NCI-H1694 treated with DMSO at 0.1 percent for 48 hours (cell line): ENCODE measurements around the gene MOBP.

Source experiments
- DNase-seq: peaks from one replicate; lab custom pipeline; 2025; lab: John Stamatoyannopoulos, UW

Gene MOBP

DNA sequence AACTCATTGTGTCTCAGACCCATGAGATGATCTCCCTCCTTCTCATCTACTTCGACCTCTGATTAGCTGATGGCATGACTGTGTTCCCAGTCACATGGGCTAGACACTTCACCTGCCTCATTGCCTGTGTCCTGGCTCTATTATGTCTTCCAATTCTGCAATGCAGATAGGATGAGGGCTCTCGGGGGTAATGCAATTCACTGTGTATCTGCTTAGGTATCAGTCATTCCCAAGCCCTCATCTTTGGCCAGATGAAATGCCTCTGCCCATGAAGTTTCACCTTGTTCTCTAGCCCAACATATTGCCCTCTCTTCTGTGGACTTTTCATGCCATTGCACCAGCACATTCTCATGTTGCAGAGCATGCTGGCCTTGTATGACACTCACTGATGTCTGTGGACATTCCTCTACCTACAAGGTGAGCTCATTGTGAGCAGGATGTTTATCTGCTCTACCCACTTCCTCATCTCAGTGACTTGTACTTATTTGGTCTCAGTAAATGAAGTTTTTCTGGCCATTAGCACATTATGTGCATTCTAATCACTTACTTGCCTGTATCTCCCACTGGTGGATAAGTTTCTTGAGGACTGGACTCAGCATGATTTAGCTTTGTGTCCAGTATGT is 32.3 kb downstream of the MOBP start:
- DNase-seq: no peak

DNA sequence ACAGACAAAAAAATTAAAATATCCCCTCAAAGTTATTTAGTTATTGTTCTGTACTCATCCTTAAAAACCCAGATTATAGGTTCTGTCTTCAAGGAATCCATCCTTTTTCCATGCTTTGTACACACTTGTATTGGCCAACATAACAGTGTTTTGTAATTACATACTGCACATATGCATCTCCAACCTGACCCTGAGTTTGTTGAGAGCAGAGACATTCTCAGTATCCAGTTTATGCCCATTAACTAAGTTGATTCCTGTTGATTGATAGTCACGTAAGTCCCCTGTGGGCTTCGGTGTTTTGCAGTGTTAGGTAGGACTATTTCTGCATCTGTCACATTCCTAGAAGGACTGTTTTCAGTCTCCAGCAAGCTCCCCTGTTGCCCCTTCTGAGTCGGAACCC is 33.6 kb downstream of the MOBP start:
- DNase-seq: no peak

DNA sequence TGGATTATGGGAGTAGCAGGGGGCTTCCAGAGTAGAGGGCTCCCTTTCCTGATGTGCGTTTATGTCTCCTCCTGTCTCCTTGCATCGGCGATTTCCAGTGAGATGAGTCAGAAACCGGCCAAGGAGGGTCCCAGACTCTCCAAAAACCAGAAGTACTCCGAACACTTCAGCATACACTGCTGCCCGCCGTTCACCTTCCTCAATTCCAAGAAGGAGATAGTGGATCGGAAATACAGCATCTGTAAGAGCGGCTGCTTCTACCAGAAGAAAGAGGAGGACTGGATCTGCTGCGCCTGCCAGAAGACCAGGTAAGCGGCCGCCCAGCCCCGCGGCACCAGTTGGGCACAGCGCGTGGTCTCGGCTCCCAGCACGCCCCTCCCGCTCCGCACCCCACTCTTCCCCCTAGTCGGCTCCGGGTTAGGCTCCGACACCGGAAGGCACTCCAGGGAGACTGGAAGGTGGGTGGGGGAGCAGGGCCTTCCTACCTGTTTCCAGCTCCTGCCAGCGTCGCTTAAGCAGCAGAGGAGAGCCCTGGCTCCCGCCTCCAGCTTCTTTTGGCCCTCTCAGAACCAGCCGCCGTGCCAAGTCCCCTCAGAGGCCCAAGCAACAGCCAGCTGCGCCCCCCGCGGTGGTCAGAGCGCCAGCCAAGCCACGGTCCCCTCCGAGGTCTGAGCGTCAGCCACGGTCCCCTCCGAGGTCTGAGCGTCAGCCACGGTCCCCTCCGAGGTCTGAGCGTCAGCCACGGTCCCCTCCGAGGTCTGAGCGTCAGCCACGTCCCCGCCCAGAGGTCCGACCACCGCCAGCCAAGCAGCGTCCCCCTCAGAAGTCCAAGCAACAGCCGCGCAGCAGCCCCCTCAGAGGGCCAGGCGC is 34.7 kb downstream of the MOBP start:
- DNase-seq: no peak

DNA sequence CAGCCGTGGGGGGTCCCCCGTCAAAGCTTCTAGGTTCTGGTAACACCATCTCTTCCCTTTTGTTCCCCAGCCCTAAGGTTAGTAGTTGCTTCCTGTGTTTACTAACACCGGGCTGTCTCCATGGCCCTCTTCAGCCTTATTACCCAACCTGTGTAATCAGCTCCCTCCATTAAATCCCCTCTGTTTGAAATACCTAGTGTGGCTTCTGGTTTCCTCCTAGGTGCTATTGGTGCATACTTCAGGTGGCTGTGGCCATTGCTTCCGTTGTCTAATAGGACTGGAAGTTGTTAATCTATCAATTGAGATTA is 35.3 kb downstream of the MOBP start:
- no peak for DNase-seq

DNA sequence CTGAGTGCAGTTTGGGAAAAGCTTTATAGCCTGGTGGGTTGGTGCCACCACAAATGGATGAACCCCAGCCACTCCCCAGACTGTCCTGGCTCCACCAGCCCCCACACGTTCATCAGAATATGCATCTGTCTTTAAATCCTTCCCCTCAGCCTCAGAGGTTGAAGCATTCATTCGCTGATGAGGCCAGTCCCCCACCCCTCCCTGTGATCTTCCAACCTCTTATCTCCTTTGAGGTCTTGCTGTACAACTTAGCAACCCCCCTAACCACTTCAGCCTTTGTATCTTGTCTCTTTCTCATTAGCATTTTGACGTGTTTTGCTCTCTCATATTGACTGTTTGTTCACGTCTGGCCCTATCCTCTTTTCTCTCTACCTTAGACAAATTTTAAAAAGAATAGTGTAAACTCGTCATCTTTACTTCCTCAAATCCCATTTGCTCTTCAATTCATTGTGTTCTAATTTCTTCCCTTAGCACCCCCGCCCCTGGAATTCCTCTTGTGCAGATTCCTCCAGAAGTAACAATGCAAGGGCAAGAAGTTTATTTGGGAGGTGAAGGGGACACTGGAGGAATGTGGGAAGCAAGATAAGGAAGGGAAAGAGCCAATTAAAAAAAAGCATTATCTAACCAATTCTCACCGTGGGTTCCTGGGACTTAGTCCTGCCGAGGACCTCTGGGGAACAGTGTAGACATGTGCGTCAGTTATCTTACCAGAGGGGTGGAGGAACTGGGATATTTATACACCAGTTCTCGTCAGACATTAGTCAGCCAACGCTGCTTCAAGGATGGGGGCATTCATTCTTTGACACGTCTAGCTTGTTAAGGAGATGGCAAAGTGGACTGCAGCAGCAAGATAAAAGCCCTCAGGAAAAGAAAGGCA is 38.6 kb downstream of the MOBP start:
- no peak for DNase-seq

DNA sequence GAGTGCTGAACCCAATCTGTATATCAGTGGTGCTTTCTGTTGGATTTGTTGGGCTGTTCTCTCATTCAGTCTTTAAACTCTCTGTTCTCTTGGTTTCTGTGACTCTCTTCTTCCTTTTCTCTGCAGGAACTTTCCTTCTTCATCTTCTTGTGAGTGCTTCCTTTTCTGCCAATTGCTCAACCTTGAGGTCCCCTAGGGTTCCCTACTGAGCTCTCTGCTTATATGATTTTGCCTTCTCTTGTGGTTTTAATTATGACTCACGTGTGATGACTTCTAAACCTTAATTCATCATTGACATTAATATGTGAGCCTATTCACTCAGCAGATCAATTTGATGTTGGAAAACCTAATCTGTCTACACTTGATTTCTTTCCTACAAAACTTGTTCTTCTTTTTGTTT is 39.4 kb downstream of the MOBP start:
- no peak for DNase-seq

DNA sequence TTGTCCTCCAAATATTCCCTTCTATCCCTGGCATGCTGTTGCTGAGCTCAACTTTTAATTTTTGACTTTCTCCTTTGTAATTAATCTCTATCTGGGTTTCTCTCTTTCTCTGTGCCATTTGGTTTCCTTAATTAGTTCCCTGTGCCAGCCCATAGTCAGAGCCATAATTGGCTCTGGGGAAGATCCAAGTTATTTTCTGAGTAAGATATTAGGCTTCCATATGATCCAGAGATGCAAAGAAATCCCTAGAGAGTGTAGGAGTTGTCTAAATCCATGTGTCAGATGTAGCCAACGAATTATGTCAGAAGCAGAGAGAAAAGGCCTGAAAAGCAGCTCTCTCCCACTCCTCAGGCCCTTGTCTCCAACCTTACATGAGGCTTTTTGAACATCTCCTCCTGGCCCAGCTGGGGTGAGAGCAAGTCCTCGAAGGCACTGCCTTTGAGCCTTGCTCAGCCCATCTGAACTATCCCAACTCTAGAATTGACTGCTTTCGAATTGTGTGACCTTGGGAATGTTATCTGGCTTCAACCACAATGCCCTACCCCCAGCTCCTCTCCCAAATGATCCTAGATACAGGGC is 46.4 kb downstream of the MOBP start:
- DNase-seq: no peak

DNA sequence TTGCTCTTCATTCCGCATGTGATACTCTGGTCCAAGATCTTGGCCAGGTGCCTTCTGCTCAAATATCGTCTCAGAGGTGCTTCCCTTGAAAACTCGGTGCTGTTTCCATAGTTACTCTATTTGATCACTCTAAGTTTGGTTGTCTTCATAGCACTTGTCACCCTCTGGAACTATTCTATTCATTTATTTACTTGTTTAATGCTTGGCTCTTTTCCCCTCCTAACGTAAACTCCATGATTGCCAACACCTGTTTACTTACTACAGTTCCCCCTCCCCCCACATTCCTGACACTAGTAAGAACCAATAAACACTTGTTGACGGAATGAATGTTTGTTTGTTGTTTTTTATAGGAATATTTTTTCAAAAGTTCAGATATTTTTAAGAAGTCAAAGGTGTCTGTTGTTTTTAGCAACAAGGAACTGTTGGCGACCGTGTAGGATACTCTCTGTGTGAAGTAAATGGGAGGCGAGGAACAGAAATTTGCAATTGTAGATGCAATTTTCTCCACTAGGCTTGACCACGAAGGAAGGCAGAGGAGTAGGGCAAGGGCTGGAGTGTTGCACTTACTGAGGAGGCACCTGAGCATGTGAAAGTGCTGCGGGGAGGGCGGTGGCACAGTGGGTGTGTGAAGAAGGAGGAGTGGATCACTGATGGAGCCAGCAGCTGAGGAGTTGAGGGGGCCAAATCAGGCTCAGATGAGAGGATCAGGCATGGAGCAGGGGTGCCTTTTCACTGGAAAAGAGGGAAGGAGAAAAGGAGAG is 48.4 kb downstream of the MOBP start:
- no peak for DNase-seq

DNA sequence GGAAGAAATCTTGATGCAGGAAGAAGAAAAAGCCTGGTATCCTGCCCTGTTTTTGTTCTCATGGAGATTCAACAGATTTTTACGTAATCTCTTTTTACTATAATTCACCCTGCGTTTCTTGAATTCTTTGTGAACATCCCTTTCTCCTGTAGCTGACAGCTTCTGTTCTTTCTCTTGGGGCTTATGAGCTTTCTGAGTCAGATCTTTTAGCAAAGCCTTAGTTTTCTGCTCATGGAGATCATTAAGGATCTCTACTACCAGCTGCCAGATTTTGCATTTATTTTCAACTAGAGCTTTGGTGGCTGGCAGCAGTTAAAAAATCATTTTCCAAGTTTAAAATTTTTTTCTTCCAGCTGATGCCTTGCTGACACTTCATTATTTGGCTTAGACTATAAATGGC is 51.6 kb downstream of the MOBP start:
- DNase-seq: no peak

DNA sequence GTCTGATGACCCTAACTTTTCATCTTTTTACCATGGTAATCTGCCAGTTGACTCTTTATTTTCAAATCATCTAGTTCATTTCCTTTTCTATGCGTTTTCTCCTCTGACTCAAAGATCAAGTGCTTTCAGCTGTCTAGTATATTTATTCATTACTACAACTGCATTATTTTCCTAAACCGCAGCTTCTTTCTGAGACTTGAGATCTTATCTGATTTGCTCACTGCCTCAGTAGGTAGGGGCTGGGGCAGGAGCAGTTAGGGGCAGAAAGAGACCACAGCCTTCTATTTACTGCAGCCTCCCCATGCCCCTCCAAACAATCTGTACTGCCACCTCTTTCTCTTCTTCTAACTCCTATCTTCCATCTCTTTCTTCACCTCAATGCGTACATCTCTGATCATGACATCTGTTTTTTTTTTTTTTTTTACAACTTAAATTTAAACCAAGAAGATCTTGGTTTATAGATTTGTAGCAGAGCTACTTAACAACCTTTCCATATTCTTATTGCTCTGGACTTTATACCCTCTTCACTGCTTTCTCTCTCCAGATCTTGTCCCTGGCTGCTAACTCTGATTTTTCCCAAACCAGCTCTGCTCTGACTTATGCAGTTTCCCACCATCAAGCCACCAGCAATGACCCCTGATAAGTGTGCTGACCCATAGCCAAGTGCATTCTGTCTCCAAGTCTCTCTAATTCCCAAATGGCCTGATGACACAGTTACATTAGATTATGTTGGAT is 52.2 kb downstream of the MOBP start:
- no peak for DNase-seq

DNA sequence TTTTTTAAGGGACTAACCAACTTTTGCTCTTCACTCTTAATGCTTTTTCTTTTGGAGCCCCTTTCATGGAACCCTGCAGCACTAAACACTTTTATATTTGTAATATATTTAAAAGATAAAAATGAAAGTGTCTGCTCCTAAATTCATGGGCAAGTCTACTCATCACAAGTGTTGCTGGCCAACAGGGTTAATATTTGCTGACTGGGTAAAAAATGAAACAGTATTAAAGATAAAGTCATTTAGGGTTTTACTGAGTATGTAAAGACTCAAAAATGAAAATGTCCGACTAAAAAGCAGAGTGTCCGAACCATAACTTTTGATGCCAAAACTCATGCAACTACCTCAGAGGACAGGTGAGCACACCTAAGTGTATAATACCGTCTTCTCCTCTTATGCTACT is 54.0 kb downstream of the MOBP start:
- DNase-seq: no peak

DNA sequence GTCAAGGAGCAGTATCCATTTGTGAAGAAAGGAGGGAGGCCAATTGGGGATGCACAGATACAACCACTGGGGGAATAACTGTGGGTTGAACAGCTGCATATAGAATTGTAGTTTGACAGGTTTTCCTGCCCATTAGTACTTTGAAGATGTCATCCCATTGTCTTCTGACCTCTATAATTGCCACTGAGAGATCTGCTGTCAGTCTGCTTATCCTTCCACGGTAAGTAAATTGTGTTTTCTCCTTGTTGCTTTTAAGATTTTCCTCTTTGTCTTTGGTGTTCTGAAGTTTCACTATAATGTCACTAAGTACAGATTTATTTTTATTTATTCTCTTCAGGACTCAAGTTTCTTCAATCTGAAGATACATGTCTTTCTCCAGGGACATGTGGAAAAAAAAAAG is 56.6 kb downstream of the MOBP start:
- DNase-seq: no peak

DNA sequence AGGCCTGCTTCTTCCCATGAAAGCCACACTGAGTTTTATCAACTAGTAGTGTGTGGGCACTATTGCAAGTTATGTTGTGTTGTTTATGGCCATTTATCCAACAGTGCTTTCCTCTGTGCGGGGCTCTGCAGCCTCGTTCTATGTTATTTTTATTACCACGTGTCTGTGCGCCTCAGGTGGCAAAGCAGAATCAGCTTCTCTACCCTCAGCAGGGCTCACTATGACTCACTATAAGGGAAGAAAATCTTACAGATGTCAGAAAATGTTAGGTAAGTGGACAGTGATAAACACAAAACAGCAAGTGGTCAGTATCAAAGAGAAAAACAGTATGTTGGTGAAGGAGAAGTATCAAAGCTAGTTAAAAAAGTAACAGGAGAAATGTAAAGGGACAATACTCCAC is 61.4 kb downstream of the MOBP start:
- no peak for DNase-seq

DNA sequence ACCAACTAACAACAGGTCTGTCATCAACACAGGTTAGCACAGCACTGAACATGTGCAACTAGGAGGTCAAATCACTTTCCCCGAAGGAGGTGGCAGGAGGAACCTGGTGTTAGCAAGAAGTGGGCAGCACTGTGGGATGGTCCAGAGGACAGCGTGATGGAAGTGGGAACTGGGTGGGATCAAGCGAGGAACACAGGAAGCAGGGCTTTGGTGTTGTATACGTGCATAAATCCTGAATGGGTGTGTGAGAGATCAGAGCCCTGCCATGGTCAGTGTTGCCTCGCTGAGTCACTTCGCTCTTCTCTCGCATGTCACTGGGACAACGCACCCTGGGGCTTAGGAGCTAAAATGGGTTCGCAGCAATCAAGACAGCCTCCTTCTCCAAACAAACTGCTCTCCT is 62.1 kb downstream of the MOBP start:
- no peak for DNase-seq

DNA sequence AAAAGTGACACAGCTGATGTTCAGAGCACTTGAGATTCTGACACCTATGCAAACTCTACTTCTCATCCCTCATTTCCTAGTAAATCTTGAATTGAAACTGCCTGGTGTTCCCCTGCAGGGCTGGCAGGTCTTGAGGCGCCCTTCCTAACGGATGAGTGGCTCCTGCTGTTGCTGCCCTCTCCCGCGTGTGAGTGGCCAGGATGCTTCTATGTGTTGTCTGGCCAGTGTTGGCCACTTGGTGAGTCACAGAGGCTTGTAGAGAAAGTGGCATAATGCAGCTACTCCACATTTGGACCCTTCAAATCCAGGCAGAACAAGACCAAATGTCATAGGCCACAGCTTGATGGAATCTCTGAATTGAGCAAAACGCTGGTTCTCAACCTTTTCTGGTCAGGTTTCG is 63.6 kb downstream of the MOBP start:
- DNase-seq: no peak

DNA sequence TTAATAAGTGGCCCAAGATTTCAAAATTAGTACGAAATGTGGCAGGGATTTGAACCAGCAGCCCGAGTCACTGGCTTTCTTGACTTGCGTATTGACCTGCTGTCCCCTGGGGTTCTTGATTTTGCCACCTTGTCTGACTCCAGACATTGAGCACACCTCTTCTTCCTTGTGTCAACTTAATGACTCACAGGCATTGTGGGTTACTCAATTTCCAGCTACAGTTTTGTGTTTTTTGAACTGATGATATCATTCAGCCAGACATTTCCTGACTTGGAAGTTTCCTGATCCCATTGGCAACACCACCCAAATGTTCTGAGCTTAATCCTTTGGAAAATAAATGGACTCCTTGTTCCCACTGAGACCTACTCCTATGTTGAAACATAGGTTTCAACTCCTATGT is 64.2 kb downstream of the MOBP start:
- no peak for DNase-seq

DNA sequence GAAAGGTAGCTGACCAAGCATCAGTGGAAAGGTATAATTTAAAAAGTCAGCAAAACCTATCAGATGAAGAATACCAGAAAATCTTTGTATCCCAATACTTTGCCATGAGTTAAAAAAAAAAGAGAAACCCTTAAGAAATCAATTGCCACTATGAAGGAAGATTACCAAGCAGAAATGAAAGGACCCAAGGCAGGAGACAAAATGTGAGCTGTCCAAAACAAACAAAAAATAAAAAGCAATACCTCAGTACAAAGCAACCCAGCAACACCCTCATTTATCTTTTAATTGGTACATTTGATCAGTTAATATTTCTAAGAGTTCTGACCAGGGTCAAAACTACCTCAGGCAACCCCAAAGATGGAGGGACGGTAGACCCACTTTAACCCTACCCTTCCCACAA is 65.3 kb downstream of the MOBP start:
- DNase-seq: no peak

DNA sequence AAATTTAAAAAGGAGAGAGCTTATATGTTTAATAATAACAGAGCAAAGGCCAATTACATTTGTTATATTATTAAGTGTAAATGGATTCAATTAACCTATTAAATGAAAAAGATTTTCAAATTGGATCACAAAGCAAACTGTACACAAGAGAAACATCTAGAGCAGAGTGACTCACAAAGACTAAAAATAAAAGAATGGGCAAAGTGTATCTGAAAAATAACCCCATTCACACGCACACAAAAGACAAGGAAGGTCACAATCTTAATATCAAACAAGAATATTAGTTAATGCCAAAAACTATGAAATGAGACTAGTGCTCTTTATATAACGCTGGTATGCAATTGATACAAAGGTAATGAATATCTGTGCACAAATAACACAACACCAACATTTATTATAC is 65.7 kb downstream of the MOBP start:
- DNase-seq: no peak

DNA sequence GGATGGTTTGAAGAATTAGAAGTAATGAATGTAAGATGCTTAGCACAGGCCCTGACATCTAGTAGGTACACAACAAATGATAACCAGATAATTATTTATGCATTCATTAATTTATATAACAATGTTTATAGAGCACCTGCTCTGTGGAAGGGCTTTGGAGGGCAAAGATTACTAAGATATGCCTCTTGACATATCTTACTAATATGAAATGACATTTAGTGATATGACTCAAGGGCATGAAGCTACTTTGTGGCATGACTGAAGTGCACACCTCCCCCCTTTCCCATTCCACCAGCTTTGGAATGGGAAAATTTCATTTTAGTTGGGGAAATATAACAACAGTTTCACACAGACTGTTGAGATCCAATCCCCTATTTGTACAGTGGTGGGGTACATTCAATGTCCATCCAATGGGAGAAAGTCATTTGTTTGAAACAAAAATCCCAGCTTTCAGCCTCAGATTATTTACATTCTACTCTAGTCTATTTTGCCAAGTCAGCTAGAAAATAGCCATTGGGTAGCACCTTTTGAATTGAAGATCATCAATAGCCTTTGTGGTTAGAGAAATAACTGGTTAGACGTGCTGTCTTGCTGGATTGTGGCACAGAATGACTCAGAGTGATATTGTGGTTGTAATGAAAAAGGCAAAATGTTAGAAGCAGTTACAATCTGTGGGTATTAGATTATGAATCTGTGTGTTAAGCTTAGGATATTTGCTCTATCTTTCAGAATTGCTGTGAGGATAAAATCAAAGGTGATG is 72.9 kb downstream of the MOBP start:
- no peak for DNase-seq

DNA sequence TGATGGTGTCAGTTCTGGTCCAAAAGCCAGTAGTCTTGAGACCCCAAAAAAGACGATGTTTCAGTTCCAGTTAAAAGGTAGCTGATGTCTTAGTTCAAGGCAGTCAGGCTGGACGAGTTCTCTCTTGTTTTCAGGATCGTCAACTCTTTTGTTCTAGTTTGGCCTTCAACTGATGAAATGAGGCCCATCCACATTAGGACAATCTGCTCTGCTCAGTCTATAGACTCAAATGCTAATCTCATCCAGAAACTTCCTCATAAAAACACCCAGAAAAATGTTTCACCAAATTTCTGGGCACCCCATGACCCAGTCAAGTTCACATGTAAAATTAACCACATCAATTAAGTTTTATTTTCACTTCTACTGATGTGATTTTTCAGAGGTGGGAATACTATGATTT is 74.0 kb downstream of the MOBP start:
- DNase-seq: no peak
